ENCODE results near the gene KIF3B.
A peak's percentile ranks its signal among the peaks of the same experiment; 100 is the strongest.
"Not testable (repeated sequence)": the region's sequence is repeated elsewhere in the genome, so short reads cannot be mapped to it uniquely, and the experiment has no call there.

The KIF3B gene

DNA sequence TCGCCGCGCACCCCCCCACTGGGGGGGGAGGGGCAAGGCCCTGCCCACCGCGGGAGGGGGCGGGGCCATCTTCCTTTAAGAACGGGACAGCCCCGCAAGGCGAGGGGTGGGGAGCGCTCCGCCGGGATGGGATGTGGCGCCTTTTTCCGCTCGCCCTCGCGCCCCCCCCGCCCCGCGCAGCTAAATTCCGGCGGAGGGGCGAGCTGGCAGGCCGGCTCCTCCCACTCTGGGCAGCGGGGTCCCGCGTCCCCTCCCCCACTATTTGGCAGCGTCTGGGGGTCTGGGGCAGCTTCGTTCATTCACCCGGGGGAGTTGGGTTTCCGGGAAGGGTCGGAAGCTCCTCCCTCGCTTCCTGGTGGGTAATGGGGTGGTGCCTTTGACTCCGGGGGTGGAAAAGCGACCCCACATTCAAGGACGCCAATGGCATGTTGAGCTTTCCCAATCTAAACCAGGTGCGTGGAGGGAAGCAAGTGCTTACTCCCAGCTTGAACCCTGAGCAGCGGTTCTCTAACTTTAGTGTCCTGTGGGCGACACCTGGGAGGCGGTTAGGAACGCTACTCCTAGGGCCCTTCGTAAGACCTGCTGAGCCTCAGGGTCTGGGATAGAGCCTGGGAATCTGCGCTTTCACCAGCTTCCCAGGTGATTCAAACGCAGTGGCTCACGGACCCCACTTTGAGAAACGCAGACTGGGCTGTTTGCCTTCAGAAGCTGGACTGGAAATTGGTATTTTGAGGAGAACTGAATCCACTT, 81.6 kb downstream of the KIF3B start:
- DNase-seq = peak; percentile 86

- peak; percentile 52 for DNase-seq
Measured at GRCh38 chr20:32359633-32360332, 82.3 kb downstream of the KIF3B start.

GRCh38 chr20:32360333-32360634, 82.8 kb downstream of the KIF3B start:
- no peak for DNase-seq

- no peak for DNase-seq
Measured at GRCh38 chr20:32362901-32363364, 85.5 kb downstream of the KIF3B start.

DNA sequence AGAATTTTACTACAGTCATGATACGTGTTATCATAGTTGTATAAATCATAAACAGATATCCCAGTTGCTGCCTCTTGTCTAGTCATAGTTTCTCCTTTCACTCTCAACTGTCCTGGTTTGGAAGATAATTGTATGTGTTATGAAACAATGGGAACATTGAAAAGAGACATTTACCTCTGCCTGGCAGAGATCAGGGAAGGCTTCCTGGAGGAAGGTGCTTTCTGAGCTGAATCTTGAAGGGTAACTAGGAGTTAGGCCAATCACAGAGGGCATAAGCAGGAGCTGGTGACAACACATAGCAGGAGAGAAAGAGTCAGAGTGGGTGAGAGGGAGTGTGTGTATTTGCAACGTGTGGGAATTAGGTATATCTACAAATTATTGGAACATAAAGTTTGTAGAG, 86.0 kb downstream of the KIF3B start:
- DNase-seq = no peak

- peak; percentile 29 for DNase-seq
Measured at GRCh38 chr20:32364554-32365208, 87.2 kb downstream of the KIF3B start.

GRCh38 chr20:32365564-32365963, 88.1 kb downstream of the KIF3B start:
- peak; percentile 26 for DNase-seq

- DNase-seq = no peak
Measured at GRCh38 chr20:32366380-32366779, 88.9 kb downstream of the KIF3B start.

DNA sequence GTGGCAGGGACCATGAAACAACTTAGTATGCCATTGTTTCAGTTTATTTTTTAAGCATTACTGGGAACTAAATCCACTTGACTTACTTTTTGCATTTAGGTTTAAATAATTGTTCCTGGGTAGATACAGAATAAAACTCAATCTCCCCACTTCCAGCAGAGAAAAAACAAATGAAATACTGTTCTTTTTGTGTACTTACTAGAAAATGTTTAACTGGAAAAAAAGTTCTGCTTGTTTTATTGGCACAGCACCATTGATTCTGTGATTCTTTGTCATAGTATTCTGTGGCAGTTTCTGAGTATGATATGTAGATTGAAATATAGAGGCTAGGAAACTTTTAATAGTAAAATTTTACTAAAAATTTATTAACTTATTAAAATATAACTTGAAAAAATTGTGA, 90.9 kb downstream of the KIF3B start:
- DNase-seq = no peak

- DNase-seq = no peak
Measured at GRCh38 chr20:32368925-32369324, 91.5 kb downstream of the KIF3B start.

DNA sequence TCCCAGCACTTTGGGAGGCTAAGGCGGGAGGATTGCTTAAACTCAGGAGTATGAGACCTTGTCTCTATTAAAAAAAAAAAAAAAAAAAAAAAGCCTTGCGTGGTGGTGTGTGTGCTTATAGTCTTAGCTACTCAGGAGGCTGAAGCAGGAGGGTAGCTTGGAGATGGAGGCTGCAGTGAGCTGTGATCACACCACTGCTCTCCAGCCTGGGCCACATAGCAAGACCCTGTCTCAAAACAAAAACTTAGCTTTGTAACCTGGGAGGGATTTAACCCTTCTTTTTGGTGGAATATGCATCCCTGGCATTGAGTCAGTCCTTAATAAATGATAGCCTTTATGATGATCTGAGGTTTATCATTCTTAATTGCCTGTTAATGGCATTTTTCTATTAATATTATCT, 93.4 kb downstream of the KIF3B start:
- DNase-seq = no peak

DNA sequence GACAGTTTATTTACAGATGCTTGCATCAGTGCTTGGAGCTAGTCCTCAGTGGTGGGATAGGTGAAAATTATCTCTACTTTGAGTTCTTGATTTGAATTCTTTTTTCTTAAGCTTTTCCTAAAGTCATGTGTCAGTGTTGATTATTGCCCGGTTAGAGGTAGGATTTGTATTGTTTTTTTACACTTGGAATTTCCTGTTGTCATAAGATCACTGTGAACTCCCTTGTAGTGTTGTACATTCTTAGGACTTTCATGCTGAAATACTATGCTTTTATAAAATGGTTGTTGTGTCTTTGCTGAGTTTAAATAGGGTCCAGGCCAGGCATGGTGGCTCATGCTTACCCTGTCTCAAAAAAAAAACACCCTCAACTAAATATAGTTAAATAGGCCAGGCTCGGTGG, 101.0 kb downstream of the KIF3B start:
- DNase-seq = no peak

GRCh38 chr20:32380037-32380436, 102.6 kb downstream of the KIF3B start:
- DNase-seq = not testable (repeated sequence)

GRCh38 chr20:32380745-32381144, 103.3 kb downstream of the KIF3B start:
- DNase-seq = no peak

- peak; percentile 60 for DNase-seq
Measured at GRCh38 chr20:32382102-32382950, 104.9 kb downstream of the KIF3B start.

DNA sequence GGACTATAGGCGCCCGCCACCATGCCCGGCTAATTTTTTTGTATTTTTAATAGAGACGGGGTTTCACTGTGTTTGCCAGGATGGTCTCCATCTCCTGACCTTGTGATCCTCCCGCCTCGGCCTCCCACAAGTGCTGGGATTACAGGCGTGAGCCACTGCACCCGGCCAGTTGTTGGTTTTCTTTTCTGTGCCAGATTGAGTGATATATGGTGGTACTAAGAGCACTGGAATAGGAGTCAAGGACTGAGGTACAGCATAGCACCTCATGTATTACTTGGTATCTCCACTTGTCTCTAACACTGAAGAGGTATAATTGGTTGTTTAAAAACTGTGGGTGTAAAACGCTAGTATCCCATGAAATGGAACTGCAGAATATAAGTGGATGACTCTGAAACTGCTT, 106.0 kb downstream of the KIF3B start:
- not testable (repeated sequence) for DNase-seq

All from NCI-H82 (cell line).